Panc1 (cell line): Measurements from ENCODE around the gene SLC25A13. TPM values are rescaled to one million over a fixed set of nuclear protein-coding genes. Genes with fewer than 3 reads are reported as not detected.

Source experiments
- ATAC-seq: fragments of 200-7000 bp; cut with Tn5 transposase; 2 replicates; pipeline ENCODE4 v1.9.1; 2020; ENCODE audit warnings: mild to moderate bottlenecking, moderate library complexity
- BruUV-seq: library from RNA; stranded (reverse); fragments of 400-500 nt; replicated peaks from 2 replicates; lab custom pipeline; 2021; lab: Mats Ljungman, UMichigan
- CTCF ChIA-PET: fragments of 300-600 bp; sonication (Branson Sonifier 250); formaldehyde crosslinking; loops from one replicate; lab custom pipeline; 2022; ENCODE audit warnings: antibody characterized with exemption; lab: Charles Lee
- POLR2A ChIA-PET: fragments of 300-600 bp; sonication (Branson Sonifier 250); formaldehyde crosslinking; loops from one replicate; lab custom pipeline; 2022; ENCODE audit warnings: antibody characterized with exemption; lab: Charles Lee
- DNase-seq: peaks from one replicate; pipeline ENCODE4 v3.0.0-alpha.2; 2010; ENCODE audit warnings: low read depth, low spot score
- H3K27ac ChIP-seq: 2 replicates; pipeline ENCODE4 v1.5.1; 2011; ENCODE audit warnings: mild to moderate bottlenecking, low read length, inconsistent platforms
- H3K27me3 ChIP-seq: fragments of 200-500 bp; sonication (Bioruptor generic); 2 replicates; pipeline ENCODE4 v1.6.0; 2014; ENCODE audit warnings: low read length, inconsistent platforms; ENCODE audit not compliant: control insufficient read depth, insufficient read depth
- H3K36me3 ChIP-seq: fragments of 200-500 bp; sonication (Bioruptor generic); 2 replicates; pipeline ENCODE4 v1.5.1; 2014; ENCODE audit warnings: inconsistent platforms, mild to moderate bottlenecking, low read length, moderate library complexity; ENCODE audit not compliant: control insufficient read depth, insufficient read depth
- H3K4me1 ChIP-seq: 2 replicates; pipeline ENCODE4 v1.5.1; 2011; ENCODE audit warnings: inconsistent platforms, mild to moderate bottlenecking, low read length, moderate library complexity; ENCODE audit not compliant: control insufficient read depth, insufficient read depth
- H3K4me3 ChIP-seq, 2 experiments: 2 replicates each; pipeline ENCODE4 v1.5.1; 2011 to 2012; ENCODE audit warnings: low read depth in 2 of 2, low read length in 2 of 2, mild to moderate bottlenecking in 2 of 2, inconsistent platforms in 1 of 2, moderate library complexity in 1 of 2
- H3K9me3 ChIP-seq: fragments of 200-500 bp; sonication (Bioruptor generic); 2 replicates; pipeline ENCODE4 v1.5.1; 2014; ENCODE audit warnings: low read depth, mild to moderate bottlenecking, inconsistent platforms, low read length, moderate library complexity; ENCODE audit not compliant: control insufficient read depth, insufficient read depth
- CTCF ChIP-seq: fragments of 450-650 bp; IDR thresholded peaks from 2 replicates; pipeline ENCODE4 v1.5.1; 2017; ENCODE audit warnings: mild to moderate bottlenecking
- POLR2AphosphoS5 ChIP-seq: IDR thresholded peaks from 2 replicates; pipeline ENCODE4 v1.6.1; 2012; ENCODE audit warnings: mild to moderate bottlenecking, low read depth, low read length, moderate library complexity
- REST ChIP-seq, 2 experiments: IDR thresholded peaks; 2 replicates each; pipeline ENCODE4 v1.6.1; 2011 to 2012; ENCODE audit warnings: low read depth in 2 of 2, control low read depth in 1 of 2, low read length in 1 of 2, mild to moderate bottlenecking in 1 of 2, moderate library complexity in 1 of 2; ENCODE audit not compliant: insufficient read depth in 1 of 2
- SIN3A ChIP-seq: IDR thresholded peaks from 2 replicates; pipeline ENCODE4 v1.6.1; 2012; ENCODE audit warnings: low read depth, mild to moderate bottlenecking, low read length, moderate library complexity, borderline replicate concordance; ENCODE audit not compliant: insufficient read depth
- TCF7L2 ChIP-seq: IDR thresholded peaks from 2 replicates; pipeline ENCODE4 v1.6.1; 2011; ENCODE audit warnings: mild to moderate bottlenecking, low read depth, low read length, inconsistent platforms
- in situ Hi-C: cut with HindIII; loops from 2 replicates; pipeline ENCODE4 v1.10.0; 2016; ENCODE audit warnings: low sequenced_read_pairs, low pct_unique_long_range_greater_than_20kb
- intact Hi-C: fragments of 100-400 bp; cut with micrococcal nuclease; formaldehyde crosslinking; loops from one replicate; pipeline ENCODE4 v1.10.0; 2022; ENCODE audit not compliant: unreplicated experiment
- total RNA-seq: library from RNA; stranded (reverse); gene quantifications from one replicate; pipeline ENCODE4 v1.2.1, GENCODE V29; 2021; ENCODE audit not compliant: unreplicated experiment

Gene SLC25A13
- total RNA-seq, 1 experiment from 2014 or later: 69.4 TPM

- peak overlapping the region; percentile 82 to 84 for H3K4me3 ChIP-seq
- intact Hi-C loops: no loop called here
- DNase-seq (no peak), ATAC-seq (no peak)
- peak overlapping the region; percentile 95 for H3K27ac ChIP-seq
- H3K4me1 ChIP-seq: peaks cover 14% of the 10 kb centered on the region
- in situ Hi-C loops: no loop called here
- no TSS peak for BruUV-seq
- no peaks in the 10 kb centered on the region for H3K9me3 ChIP-seq
- no peaks in the 10 kb centered on the region for H3K27me3 ChIP-seq
- H3K36me3 ChIP-seq: no peaks in the 10 kb centered on the region
- CTCF ChIA-PET: no interaction called here
- POLR2A ChIA-PET: no interaction called here
- TF ChIP-seq TCF7L2 (no peak), SIN3A (no peak), REST (IDR thresholded peaks at IDR 0.05; ENCODE audit: insufficient read depth in 1 of 2, low read depth in 2 of 2, low read length in 1 of 2) (no peak), POLR2AphosphoS5 (no peak)
These were observed 1.5 kb downstream of the SLC25A13 start for GRCh38 chr7:96320442-96320841.

- in situ Hi-C loops: no loop called here
- POLR2A ChIA-PET: interaction anchor here (0.7 kb wide), 1 partner anchor 23 kb away, joined by 3 read pairs; no protein-coding TSS in a partner anchor
- no TSS peak for BruUV-seq
These were observed 2.5 kb downstream of the SLC25A13 start for GRCh38 chr7:96319439-96319838.

More at GRCh38 chr7:96319439-96319838, 2.5 kb downstream of the SLC25A13 start:
- DNase-seq: no peak
- CTCF ChIA-PET: no interaction called here
- no peak for TF ChIP-seq REST (IDR thresholded peaks at IDR 0.05; ENCODE audit: insufficient read depth in 1 of 2, low read depth in 2 of 2, low read length in 1 of 2)
- TF ChIP-seq SIN3A: no peak
- TF ChIP-seq CTCF: no peak
- no peak for TF ChIP-seq TCF7L2
- no peak for TF ChIP-seq POLR2AphosphoS5
- Histone ChIP-seq H3K36me3 (no peaks in the 10 kb centered on the region), H3K9me3 (no peaks in the 10 kb centered on the region), H3K27me3 (no peaks in the 10 kb centered on the region), H3K27ac (no peak overlapping the region), H3K4me1 (peaks cover 14% of the 10 kb centered on the region), H3K4me3 (no peak overlapping the region)
- no peak for ATAC-seq
- intact Hi-C loops: no loop called here
